ENCODE data around the gene MSI2. TPM values are rescaled to one million over a fixed set of nuclear protein-coding genes. Genes with fewer than 3 reads are reported as not detected.

The MSI2 gene
- polyA plus RNA-seq, 3 donors, result 86.9 to 111 (median 91.4) TPM

- DNase-seq (ENCODE audit: extremely low read depth in 1 of 11, low read depth in 9 of 11, low spot score in 4 of 11), result no peak
Measured at GRCh38 chr17:57370619-57371018, 114.3 kb downstream of the MSI2 start.

GRCh38 chr17:57372156-57372555 is 115.8 kb downstream of the MSI2 start:
- DNase-seq (ENCODE audit: extremely low read depth in 1 of 11, low read depth in 9 of 11, low spot score in 4 of 11), result no peak

GRCh38 chr17:57373048-57373447 is 116.7 kb downstream of the MSI2 start:
- DNase-seq (ENCODE audit: extremely low read depth in 1 of 11, low read depth in 9 of 11, low spot score in 4 of 11), result no peak

GRCh38 chr17:57373756-57374155 is 117.4 kb downstream of the MSI2 start:
- no peak for DNase-seq (ENCODE audit: extremely low read depth in 1 of 11, low read depth in 9 of 11, low spot score in 4 of 11)

GRCh38 chr17:57375040-57375769 is 118.9 kb downstream of the MSI2 start:
- no peak for DNase-seq (ENCODE audit: extremely low read depth in 1 of 11, low read depth in 9 of 11, low spot score in 4 of 11)

GRCh38 chr17:57375770-57376225 is 119.5 kb downstream of the MSI2 start:
- DNase-seq (ENCODE audit: extremely low read depth in 1 of 11, low read depth in 9 of 11, low spot score in 4 of 11), result no peak

GRCh38 chr17:57377094-57377493 is 120.8 kb downstream of the MSI2 start:
- no peak for DNase-seq (ENCODE audit: extremely low read depth in 1 of 11, low read depth in 9 of 11, low spot score in 4 of 11)

GRCh38 chr17:57379237-57379894 is 123.0 kb downstream of the MSI2 start:
- DNase-seq (ENCODE audit: extremely low read depth in 1 of 11, low read depth in 9 of 11, low spot score in 4 of 11), result peak in 6 of 11 donors; percentile 51 to 68 (median 58)

GRCh38 chr17:57379895-57380434 is 123.6 kb downstream of the MSI2 start:
- DNase-seq (ENCODE audit: extremely low read depth in 1 of 11, low read depth in 9 of 11, low spot score in 4 of 11), result no peak

- no peak for DNase-seq (ENCODE audit: extremely low read depth in 1 of 11, low read depth in 9 of 11, low spot score in 4 of 11)
Measured at GRCh38 chr17:57381498-57381897, 125.2 kb downstream of the MSI2 start.

GRCh38 chr17:57384219-57384618 is 127.9 kb downstream of the MSI2 start:
- no peak for DNase-seq (ENCODE audit: extremely low read depth in 1 of 11, low read depth in 9 of 11, low spot score in 4 of 11)

GRCh38 chr17:57385975-57386374 is 129.7 kb downstream of the MSI2 start:
- DNase-seq (ENCODE audit: extremely low read depth in 1 of 11, low read depth in 9 of 11, low spot score in 4 of 11), result no peak

GRCh38 chr17:57387575-57387974 is 131.3 kb downstream of the MSI2 start:
- no peak for DNase-seq (ENCODE audit: extremely low read depth in 1 of 11, low read depth in 9 of 11, low spot score in 4 of 11)

- DNase-seq (ENCODE audit: extremely low read depth in 1 of 11, low read depth in 9 of 11, low spot score in 4 of 11), result no peak
Measured at GRCh38 chr17:57388131-57388725, 131.9 kb downstream of the MSI2 start.

GRCh38 chr17:57389473-57389872 is 133.2 kb downstream of the MSI2 start:
- no peak for DNase-seq (ENCODE audit: extremely low read depth in 1 of 11, low read depth in 9 of 11, low spot score in 4 of 11)

GRCh38 chr17:57391076-57391825 is 134.9 kb downstream of the MSI2 start:
- DNase-seq (ENCODE audit: extremely low read depth in 1 of 11, low read depth in 9 of 11, low spot score in 4 of 11), result no peak

GRCh38 chr17:57391857-57392471 is 135.6 kb downstream of the MSI2 start:
- no peak for DNase-seq (ENCODE audit: extremely low read depth in 1 of 11, low read depth in 9 of 11, low spot score in 4 of 11)

GRCh38 chr17:57393368-57393767 is 137.0 kb downstream of the MSI2 start:
- no peak for DNase-seq (ENCODE audit: extremely low read depth in 1 of 11, low read depth in 9 of 11, low spot score in 4 of 11)

GRCh38 chr17:57394375-57394774 is 138.1 kb downstream of the MSI2 start:
- DNase-seq (ENCODE audit: extremely low read depth in 1 of 11, low read depth in 9 of 11, low spot score in 4 of 11), result no peak

All from renal cortex interstitium (tissue), 11 donors.